HG03066 (cell line): Measurements from ENCODE around the gene ACAP3.

Experiments used
- ATAC-seq: cut with Tn5 transposase; IDR thresholded peaks from one replicate; pipeline ENCODE4 v1.9.1; 2021; ENCODE audit warnings: low read depth; ENCODE audit not compliant: unreplicated experiment

Gene ACAP3

DNA sequence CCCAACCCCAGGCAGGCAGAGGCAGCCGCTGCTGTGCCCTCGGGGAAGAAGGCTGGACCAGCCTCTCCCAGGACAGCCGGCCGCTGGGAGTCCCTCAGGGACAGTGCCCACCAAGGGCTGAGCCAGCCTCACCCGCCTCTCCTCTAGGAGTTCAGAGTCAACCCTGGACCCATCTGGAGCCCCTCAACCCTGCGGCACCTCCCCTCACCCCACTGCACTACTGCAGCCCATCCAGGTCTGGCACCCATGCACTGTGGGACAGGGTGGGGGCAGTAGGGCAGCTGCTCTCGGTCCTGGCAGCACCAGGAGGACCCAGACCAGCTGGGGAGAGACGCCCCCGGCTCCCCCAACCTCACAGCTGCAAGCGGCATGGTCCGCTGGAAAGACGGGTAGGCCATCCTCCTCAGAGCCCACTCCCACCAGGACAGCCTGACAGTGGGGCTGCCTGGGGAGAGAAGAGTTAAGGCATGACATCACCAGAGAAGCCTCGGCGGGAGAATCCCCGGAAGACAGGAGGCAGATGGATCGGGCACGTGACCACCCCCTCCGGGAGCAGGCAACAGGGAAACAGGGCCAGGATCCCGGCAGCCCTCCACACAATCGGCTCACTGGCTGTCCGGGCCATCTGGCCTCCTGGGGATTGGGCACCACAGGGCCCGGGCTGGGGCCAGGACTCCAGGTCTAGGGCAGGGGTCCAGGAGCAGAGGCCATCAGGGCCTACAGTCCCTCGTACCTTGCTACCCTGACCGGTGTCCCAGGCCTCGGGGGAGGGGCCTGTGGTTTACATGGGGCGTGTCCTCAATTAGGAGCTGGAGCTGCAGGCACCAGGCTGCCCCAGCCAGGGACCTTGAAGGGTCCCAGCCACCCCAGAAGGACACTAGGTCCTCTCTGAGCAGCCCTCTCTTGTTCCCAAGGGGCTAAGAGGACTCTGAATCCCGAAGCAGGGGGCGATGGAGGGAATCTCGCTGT is 3.1 kb downstream of the ACAP3 start:
- no peak for ATAC-seq

GRCh38 chr1:1303736-1304135 is 4.0 kb downstream of the ACAP3 start:
- ATAC-seq, result no peak

- ATAC-seq, result no peak
These were observed 4.7 kb downstream of the ACAP3 start for GRCh38 chr1:1302951-1303509.

GRCh38 chr1:1302006-1302430 is 5.7 kb downstream of the ACAP3 start:
- ATAC-seq, result no peak

DNA sequence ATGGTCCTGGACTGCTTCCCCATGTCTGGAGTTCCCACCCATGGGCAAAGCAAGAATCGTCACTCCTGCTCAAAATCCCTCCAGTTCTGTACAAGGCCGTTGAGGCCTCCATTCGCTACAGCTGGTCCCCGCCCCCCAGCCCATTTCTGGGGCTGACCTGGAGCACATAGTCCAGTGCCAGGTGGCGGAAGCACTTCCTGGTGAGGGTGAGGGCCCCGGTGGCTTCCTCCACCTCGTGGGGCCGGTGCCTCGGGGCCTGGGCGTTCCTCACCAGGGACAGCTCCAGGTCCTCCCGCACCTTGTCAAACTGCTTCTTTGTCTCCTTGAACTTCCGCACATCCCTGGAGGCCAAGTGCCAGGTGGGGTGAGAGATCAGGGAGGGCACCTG is 7.4 kb downstream of the ACAP3 start:
- ATAC-seq, result no peak

DNA sequence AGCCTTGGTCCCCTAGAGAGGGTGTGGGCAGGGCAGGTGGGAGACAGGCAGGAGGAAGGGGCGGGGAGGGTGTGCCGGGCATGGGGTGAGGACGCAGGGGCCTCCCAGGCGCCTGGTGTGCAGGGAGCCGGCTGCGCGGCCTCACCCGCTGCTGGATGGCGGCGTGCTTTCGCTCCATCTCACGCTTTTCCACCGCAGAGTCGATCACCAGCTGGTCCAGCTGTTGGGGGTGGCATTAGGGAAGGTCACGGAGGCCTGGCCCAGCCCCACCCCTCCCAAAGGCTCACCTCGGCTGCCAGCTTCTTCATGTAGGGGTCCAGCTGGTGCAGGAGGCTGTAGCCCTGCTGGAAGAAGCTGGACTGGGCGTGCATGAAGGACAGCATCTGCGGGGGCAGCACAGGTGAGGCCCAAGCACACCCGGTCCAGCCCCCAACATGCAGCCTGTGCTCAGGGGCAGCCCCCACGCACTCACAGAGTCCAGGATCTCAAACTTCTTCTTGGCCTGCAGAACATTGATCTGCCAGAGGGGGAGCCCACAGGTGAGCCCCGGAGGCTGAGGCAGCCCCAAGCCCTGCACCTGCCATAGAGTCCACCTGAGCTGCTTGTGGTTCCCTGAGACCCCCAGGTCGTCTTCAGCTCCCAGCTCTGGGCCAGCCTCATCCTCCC is 7.9 kb downstream of the ACAP3 start:
- no peak for ATAC-seq

- ATAC-seq, result no peak
These were observed 8.7 kb downstream of the ACAP3 start for GRCh38 chr1:1298861-1299685.

DNA sequence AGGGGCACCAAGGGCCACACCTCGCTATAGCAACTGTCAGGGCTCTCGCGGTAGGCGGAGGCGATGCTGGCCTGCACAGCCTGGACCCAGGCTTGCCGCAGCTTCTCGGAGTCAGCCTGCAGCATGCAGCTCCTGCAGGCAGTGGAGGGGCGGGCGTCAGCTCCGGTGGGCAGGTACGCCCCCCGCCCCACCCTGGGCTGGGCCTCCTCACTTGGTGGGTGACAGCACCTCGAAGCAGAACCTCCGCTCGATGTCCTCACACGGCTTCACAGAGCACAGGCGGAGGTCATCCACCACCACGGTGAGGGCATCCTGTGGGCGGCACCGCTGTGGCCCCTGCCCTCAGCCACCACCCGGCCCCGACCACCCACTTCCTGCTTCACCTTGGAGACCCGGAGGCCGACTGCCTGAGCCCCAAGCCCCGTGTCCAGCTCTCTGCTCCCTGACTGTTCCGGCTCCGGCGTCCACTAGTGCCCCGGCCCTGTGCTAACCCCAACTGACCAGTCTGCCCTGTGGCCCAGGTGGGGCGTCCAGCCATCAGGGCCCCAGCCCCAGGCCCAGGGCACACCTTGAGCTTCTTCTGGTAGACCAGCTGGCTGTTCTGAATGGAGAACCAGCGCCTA is 9.8 kb downstream of the ACAP3 start:
- ATAC-seq, result no peak

- ATAC-seq, result no peak
These were observed 11.4 kb downstream of the ACAP3 start for GRCh38 chr1:1296070-1297061.

GRCh38 chr1:1295154-1295923 is 12.4 kb downstream of the ACAP3 start:
- ATAC-seq, result no peak

- no peak for ATAC-seq
These were observed 13.4 kb downstream of the ACAP3 start for GRCh38 chr1:1294250-1294890.

GRCh38 chr1:1293263-1294249 is 14.2 kb downstream of the ACAP3 start:
- no peak for ATAC-seq

DNA sequence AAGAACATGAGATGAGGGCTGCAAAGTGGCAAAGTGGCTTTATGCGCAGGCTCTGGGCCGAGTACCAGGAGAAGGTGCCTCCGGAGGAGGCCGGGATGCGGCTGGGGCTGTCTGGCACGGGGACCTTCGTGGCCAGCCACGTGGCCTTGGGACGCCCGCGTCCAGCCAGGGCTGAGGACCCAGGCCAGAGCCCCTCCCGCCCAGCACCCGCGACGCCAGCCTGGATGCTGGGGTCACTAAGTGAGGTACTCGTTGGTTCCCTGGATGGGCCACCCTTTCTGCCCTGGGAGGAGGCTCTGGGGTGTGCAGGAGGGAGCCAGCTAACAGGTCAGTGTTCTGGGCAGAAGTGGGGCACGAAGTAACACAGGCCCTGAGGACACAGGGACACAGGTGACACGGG is 14.9 kb downstream of the ACAP3 start:
- no peak for ATAC-seq

DNA sequence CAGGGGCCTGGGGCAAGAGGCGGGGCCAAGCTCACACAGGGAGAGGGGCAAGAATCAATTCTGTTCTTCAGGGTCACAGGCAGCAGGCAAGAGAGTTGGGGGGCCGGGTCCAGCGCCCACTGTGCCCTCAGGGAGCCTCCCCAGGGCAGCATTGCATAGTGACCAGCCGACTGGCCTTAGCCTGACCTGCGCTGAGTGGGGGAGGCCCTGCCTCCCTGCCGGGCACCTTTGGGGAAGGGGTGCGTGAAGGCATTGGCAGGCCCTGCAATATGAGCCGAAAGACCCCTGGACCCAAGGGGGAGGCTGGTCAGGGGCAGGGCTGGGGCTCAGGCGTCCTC is 15.3 kb downstream of the ACAP3 start:
- no peak for ATAC-seq

- no peak for ATAC-seq
These were observed 15.9 kb downstream of the ACAP3 start for GRCh38 chr1:1291548-1292441.

DNA sequence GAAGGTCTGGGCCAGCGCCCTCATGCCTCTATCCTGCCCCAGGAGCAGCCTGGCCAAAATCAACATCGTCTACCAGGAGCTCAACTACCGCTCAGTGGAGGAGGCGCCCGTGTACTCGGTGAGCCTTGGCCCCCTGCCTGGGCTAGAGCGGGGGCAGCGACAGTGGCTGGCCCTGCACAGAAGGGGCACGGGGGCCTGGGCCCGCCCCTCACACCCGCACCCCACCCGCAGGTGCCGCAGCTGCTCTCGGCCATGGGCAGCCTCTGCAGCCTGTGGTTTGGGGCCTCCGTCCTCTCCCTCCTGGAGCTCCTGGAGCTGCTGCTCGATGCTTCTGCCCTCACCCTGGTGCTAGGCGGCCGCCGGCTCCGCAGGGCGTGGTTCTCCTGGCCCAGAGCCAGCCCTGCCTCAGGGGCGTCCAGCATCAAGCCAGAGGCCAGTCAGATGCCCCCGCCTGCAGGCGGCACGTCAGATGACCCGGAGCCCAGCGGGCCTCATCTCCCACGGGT is 16.7 kb downstream of the ACAP3 start:
- ATAC-seq, result no peak
